Gastroesophageal sphincter (tissue), 3 donors: ENCODE results near the gene ABCC6.

Experiments
- POLR2A ChIP-seq, 2 donors: fragments of 450-650 bp; IDR thresholded peaks; one replicate each; pipeline ENCODE4 v1.6.1; 2017; ENCODE audit warnings: antibody characterized with exemption in 2 of 2, mild to moderate bottlenecking in 2 of 2, moderate library complexity in 1 of 2
- POLR2AphosphoS5 ChIP-seq: sonication (generic); formaldehyde crosslinking; IDR thresholded peaks from one replicate; pipeline ENCODE4 v1.6.1; 2017; ENCODE audit warnings: antibody characterized with exemption
- TF ChIP-seq, protein P1 (sequence below), 4 experiments: fragments of 200-600 bp in 2 of 4; fragments of 450-650 bp in 2 of 4; sonication (generic) in 1 of 4; IDR thresholded peaks; one replicate each; pipeline ENCODE4 v1.5.1; 2017 to 2019; ENCODE audit warnings: antibody characterized with exemption in 4 of 4, mild to moderate bottlenecking in 2 of 4, moderate library complexity in 2 of 4

GRCh38 chr16:16122264-16122663 is 101.0 kb downstream of the ABCC6 start:
- TF ChIP-seq, protein P1, sequence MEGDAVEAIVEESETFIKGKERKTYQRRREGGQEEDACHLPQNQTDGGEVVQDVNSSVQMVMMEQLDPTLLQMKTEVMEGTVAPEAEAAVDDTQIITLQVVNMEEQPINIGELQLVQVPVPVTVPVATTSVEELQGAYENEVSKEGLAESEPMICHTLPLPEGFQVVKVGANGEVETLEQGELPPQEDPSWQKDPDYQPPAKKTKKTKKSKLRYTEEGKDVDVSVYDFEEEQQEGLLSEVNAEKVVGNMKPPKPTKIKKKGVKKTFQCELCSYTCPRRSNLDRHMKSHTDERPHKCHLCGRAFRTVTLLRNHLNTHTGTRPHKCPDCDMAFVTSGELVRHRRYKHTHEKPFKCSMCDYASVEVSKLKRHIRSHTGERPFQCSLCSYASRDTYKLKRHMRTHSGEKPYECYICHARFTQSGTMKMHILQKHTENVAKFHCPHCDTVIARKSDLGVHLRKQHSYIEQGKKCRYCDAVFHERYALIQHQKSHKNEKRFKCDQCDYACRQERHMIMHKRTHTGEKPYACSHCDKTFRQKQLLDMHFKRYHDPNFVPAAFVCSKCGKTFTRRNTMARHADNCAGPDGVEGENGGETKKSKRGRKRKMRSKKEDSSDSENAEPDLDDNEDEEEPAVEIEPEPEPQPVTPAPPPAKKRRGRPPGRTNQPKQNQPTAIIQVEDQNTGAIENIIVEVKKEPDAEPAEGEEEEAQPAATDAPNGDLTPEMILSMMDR (IDR thresholded peaks at IDR 0.05), result no peak
- TF ChIP-seq POLR2AphosphoS5, result no peak
- TF ChIP-seq POLR2A (IDR thresholded peaks at IDR 0.05), result no peak
